Gastroesophageal sphincter (tissue), 3 donors: ENCODE measurements around the gene GAREM1.

Source experiments
- CTCF ChIP-seq, 4 experiments: fragments of 200-600 bp in 2 of 4; fragments of 450-650 bp in 2 of 4; sonication (generic) in 1 of 4; IDR thresholded peaks; one replicate each; pipeline ENCODE4 v1.5.1; 2017 to 2019; ENCODE audit warnings: antibody characterized with exemption in 4 of 4, mild to moderate bottlenecking in 2 of 4, moderate library complexity in 2 of 4
- EP300 ChIP-seq: sonication (generic); formaldehyde crosslinking; IDR thresholded peaks from one replicate; pipeline ENCODE4 v1.6.1; 2017; ENCODE audit warnings: antibody characterized with exemption, mild to moderate bottlenecking
- POLR2AphosphoS5 ChIP-seq: sonication (generic); formaldehyde crosslinking; IDR thresholded peaks from one replicate; pipeline ENCODE4 v1.6.1; 2017; ENCODE audit warnings: antibody characterized with exemption

GRCh38 chr18:32476106-32476505 lies 5.4 kb upstream of the GAREM1 start:
- TF ChIP-seq CTCF (IDR thresholded peaks at IDR 0.05) (no peak), POLR2AphosphoS5 (no peak), EP300 (no peak)
